ENCODE data around the gene NUCKS1.

Gene NUCKS1

GRCh38 chr1:205666372-205667166 lies 83.4 kb downstream of the NUCKS1 start:
- DNase-seq = no peak

GRCh38 chr1:205665201-205666045 lies 84.6 kb downstream of the NUCKS1 start:
- DNase-seq = no peak

GRCh38 chr1:205664399-205665017 lies 85.5 kb downstream of the NUCKS1 start:
- DNase-seq = no peak

- no peak for DNase-seq
Observed at GRCh38 chr1:205663286-205663936, 86.6 kb downstream of the NUCKS1 start.
